A549 (cell line): Measurements from ENCODE around the gene PFN3.

Experiments used
- CEBPB ChIP-seq, 2 experiments: fragments of >200 bp in 1 of 2; sonication (Bioruptor Twin) in 1 of 2; formaldehyde crosslinking in 1 of 2; IDR thresholded peaks; 2 replicates each; pipeline ENCODE4 v1.6.1; 2012 to 2016
- CTCF ChIP-seq: fragments of >200 bp; sonication (Bioruptor Twin); formaldehyde crosslinking; IDR thresholded peaks from 3 replicates; pipeline ENCODE4 v1.5.1; 2016
- E2F6 ChIP-seq: IDR thresholded peaks from 2 replicates; pipeline ENCODE4 v1.6.1; 2012; ENCODE audit warnings: low read depth, borderline replicate concordance
- HMGXB4 ChIP-seq: fragments of 250-450 bp; sonication (Bioruptor Pico); IDR thresholded peaks from 2 replicates; pipeline ENCODE4 v1.5.0; 2021; ENCODE audit warnings: mild to moderate bottlenecking, moderate library complexity, borderline replicate concordance
- JUNB ChIP-seq: fragments of >200 bp; sonication (Bioruptor Twin); formaldehyde crosslinking; IDR thresholded peaks from 2 replicates; pipeline ENCODE4 v1.6.1; 2016
- MAZ ChIP-seq: fragments of 150-350 bp; IDR thresholded peaks from 2 replicates; pipeline ENCODE4 v1.6.1; 2014; ENCODE audit warnings: antibody characterized with exemption, low read depth, low read length, borderline replicate concordance
- PBX3 ChIP-seq: IDR thresholded peaks from 2 replicates; pipeline ENCODE4 v1.6.1; 2012
- RAD21 ChIP-seq, 2 experiments: fragments of >200 bp in 1 of 2; sonication (Bioruptor Twin) in 1 of 2; formaldehyde crosslinking in 1 of 2; IDR thresholded peaks in 1 of 2; conservative IDR thresholded peaks in 1 of 2; 2 replicates in 1 of 2; 3 replicates in 1 of 2; pipeline ENCODE4 v1.6.1; 2012 to 2018; ENCODE audit warnings: inconsistent platforms in 1 of 2
- RFX5 ChIP-seq: fragments of 450-650 bp; IDR thresholded peaks from 2 replicates; pipeline ENCODE4 v1.7.1; 2014; ENCODE audit warnings: antibody characterized with exemption, mild to moderate bottlenecking, moderate library complexity
- SMC3 ChIP-seq: fragments of >200 bp; sonication (Bioruptor Twin); formaldehyde crosslinking; IDR thresholded peaks from 3 replicates; pipeline ENCODE4 v1.6.1; 2018; ENCODE audit warnings: inconsistent platforms
- SREBF2 ChIP-seq: fragments of 450-650 bp; IDR thresholded peaks from 2 replicates; pipeline ENCODE4 v1.6.1; 2014; ENCODE audit warnings: mild to moderate bottlenecking, moderate library complexity

DNA sequence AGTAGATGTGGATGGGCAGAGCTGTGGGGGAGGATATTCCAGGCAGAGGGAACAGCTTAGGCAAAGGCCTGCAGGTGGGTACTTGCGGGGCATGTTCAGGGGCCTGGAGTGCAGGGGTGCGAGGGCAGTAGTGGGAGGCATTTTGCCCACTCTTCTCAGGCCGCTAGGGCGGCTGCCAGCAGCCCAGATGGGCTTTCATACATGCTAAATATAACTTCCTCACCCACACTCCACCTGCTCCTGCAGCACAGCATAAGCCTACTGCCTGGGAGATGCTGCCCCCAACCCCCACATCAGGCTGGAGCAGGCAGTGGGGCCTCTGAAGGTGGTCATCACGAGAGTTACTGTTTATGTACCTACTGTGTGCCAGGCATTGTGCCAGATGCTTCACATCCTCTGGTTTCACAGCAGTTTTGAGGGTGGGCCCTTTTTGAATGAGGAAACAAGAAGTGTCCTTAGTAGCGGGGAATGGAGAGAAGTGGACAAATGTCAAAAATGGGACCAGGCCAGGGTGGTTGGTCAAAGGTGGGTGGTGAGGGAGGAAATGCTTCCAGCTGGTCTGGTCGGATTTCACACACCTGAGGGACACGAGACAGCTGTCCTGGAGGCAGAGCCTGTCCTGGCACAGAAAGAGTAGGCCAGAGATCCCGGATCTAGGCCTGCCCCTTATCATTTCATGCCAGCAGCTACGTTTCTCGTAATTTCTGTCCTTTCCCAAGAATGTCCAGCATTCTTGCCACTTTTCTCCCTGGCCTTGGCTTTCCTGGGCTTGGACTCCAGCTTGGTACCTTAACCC, 30.6 kb downstream of the PFN3 start:
- TF ChIP-seq CTCF (no peak), MAZ (no peak), JUNB (no peak), SMC3 (no peak), PBX3 (no peak), HMGXB4 (CRISPR knock-in tag) (no peak), RFX5 (no peak), CEBPB (IDR thresholded peaks at IDR 0.05) (no peak), RAD21 (conservative IDR thresholded peaks at IDR 0.05 in 1 of 2, IDR thresholded peaks at IDR 0.05 in 1 of 2) (no peak), SREBF2 (no peak), E2F6 (no peak)
